ENCODE results near the gene SLC19A3.

- TF ChIP-seq CTCF (IDR thresholded peaks at IDR 0.05), result no peak
- no peak for TF ChIP-seq POLR2A (IDR thresholded peaks at IDR 0.05)
Measured at GRCh38 chr2:227657199-227657845, 60.5 kb downstream of the SLC19A3 start.
